Lower leg skin (tissue), 4 donors: ENCODE results near the gene CPA1. TPM values are rescaled to one million over a fixed set of nuclear protein-coding genes. Genes with fewer than 3 reads are reported as not detected.

Source experiments
- DNase-seq, 2 donors: peaks; one replicate each; pipeline ENCODE4 v3.0.0-alpha.2; 2019; ENCODE audit warnings: low spot score in 2 of 2
- H3K4me3 ChIP-seq: fragments of 200-600 bp; sonication (generic); 2 replicates; pipeline ENCODE4 v1.5.1; 2017; ENCODE audit warnings: mild to moderate bottlenecking, low read depth; ENCODE audit not compliant: poor library complexity, severe bottlenecking
- POLR2A ChIP-seq, 2 donors: fragments of 450-650 bp; IDR thresholded peaks; one replicate each; pipeline ENCODE4 v1.6.1; 2016 to 2017; ENCODE audit warnings: antibody characterized with exemption in 2 of 2, mild to moderate bottlenecking in 1 of 2, moderate library complexity in 1 of 2
- WGBS, 2 donors: methylation state at CpG; one replicate each; pipeline ENCODE4 v1.1.5; 2018; 5-methylcytosine and 5-hydroxymethylcytosine counted together
- intact Hi-C: fragments of 100-400 bp; cut with DNase I; formaldehyde crosslinking; loops from one replicate; pipeline ENCODE4 v1.15.0; 2023; ENCODE audit warnings: low total_unique reads
- total RNA-seq, 4 donors: library from RNA; depleted of rRNA; stranded (reverse); fragments of >200 nt; gene quantifications; one replicate each; pipeline ENCODE4 v1.1.0, GENCODE V29; 2016
- TF ChIP-seq, protein P1 (sequence below), 3 donors: fragments of 450-650 bp; IDR thresholded peaks; one replicate each; pipeline ENCODE4 v1.5.1; 2016; ENCODE audit warnings: antibody characterized with exemption in 3 of 3, mild to moderate bottlenecking in 3 of 3, moderate library complexity in 2 of 3

CPA1 gene
- total RNA-seq, 4 donors from 2014 or later = 1.8 TPM; not detected in 3

DNA sequence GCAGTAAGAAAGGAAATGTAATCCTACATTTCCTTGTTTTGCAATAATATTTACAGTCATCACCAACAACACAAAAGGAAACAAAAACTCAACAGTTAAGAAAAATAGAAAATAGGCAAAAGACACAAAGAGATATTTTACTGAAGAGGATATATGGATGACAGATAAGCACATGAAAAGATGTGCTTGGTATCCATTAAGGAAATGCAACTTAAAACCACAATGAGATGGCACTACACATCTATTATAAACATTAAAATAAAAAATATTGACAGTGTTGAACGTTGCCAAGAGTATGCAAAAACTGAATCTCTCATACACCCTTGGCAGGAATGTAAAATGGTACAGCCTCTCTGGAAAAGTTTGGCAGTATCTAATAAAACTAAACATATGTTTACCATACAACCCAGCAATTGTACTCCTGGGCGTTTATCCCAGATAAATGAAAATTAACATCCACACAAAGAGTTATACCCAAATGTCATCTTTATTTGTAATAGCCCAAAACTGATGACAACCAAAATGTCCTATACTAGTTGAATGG lies 55.1 kb downstream of the CPA1 start:
- no peak overlapping the region for H3K4me3 ChIP-seq
- TF ChIP-seq, protein P1, sequence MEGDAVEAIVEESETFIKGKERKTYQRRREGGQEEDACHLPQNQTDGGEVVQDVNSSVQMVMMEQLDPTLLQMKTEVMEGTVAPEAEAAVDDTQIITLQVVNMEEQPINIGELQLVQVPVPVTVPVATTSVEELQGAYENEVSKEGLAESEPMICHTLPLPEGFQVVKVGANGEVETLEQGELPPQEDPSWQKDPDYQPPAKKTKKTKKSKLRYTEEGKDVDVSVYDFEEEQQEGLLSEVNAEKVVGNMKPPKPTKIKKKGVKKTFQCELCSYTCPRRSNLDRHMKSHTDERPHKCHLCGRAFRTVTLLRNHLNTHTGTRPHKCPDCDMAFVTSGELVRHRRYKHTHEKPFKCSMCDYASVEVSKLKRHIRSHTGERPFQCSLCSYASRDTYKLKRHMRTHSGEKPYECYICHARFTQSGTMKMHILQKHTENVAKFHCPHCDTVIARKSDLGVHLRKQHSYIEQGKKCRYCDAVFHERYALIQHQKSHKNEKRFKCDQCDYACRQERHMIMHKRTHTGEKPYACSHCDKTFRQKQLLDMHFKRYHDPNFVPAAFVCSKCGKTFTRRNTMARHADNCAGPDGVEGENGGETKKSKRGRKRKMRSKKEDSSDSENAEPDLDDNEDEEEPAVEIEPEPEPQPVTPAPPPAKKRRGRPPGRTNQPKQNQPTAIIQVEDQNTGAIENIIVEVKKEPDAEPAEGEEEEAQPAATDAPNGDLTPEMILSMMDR (IDR thresholded peaks at IDR 0.05) = no peak
- no peak for TF ChIP-seq POLR2A (IDR thresholded peaks at IDR 0.05)
- no peak for DNase-seq
- intact Hi-C loops = no loop called here
- WGBS, 2 donors = 33 to 38% methylated on average over 2 of the region's 2 CpGs

DNA sequence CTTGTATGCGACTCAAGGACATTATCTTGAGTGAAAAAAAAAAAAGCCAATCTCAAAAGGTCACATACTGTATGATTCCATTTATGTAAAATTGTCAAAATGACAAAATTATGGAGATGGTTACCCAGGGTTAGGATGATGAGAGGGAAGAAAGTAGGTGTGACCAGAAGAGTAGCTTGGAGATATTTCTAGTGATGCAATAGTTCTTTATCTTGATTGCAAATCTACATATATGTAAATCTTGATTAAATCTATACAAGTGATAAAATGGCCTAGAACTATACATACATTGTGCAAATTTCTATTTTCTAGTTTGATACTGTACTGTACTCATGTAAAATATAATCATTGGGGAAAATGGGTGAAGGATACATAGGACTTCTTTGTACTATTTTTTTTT lies 56.0 kb downstream of the CPA1 start:
- intact Hi-C loops = no loop called here
- TF ChIP-seq POLR2A (IDR thresholded peaks at IDR 0.05) = no peak
- TF ChIP-seq, protein P1 (IDR thresholded peaks at IDR 0.05) = no peak
- WGBS, 2 donors = 76 to 84% methylated on average over 1 of the region's 1 CpG
- no peak overlapping the region for H3K4me3 ChIP-seq
- no peak for DNase-seq

Other genes with a start within 250 kb of the CPA1 start
- 10 to 100 TPM in 2 of 4 donors, 1 to 10 TPM in 2; 8.0 to 12.7 (median 9.7) TPM for gene TMEM209, start 175.1 kb upstream of the CPA1 start, total RNA-seq
- not detected for gene SSMEM1, start 172.6 kb upstream of the CPA1 start, total RNA-seq
- under 1 TPM in 1 of 4 donors, not detected in 3; 0.16 TPM for gene CPA2, start 113.6 kb upstream of the CPA1 start, total RNA-seq
- 100 to 1,000 TPM in 1 of 4 donors, 10 to 100 TPM in 3; 44.4 to 107 (median 66.1) TPM for gene CPA4, start 87.3 kb upstream of the CPA1 start, total RNA-seq
- not detected for gene CPA5, start 35.7 kb upstream of the CPA1 start, total RNA-seq
- gene CEP41, start 60.5 kb downstream of the CPA1 start, total RNA-seq = 1 to 10 TPM; 1.6 to 6.6 (median 3.0) TPM
- 1 to 10 TPM in 3 of 4 donors, under 1 TPM in 1; 0.79 to 6.8 (median 4.9) TPM for gene MEST, start 111.6 kb downstream of the CPA1 start, total RNA-seq